NCI-H2196 (cell line): ENCODE measurements around the gene CHRNA7.

ENCODE experiments used
- DNase-seq: peaks from one replicate; lab custom pipeline; 2025; ENCODE audit not compliant: unreplicated experiment; lab: John Stamatoyannopoulos, UW

The CHRNA7 gene

DNA sequence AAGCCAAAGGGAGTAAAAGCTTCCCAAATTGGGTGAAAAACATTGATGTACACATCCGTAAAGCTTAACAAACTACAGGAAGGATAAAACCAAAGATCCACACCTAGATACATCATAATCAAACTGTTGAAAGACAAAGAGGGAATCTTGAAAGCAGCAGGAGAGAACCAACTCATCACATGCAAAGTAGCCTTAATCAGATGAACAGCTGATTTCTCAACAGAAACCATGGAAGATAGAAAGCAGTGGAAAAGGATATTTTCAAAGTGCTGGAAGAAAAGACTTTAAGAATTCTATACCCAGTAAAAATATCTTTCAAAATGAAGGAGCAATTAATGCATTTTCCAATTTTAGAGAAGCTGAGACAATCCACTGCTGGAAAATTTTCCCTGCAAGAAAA, 36.8 kb downstream of the CHRNA7 start:
- DNase-seq: no peak

GRCh38 chr15:32089851-32090359, 59.6 kb downstream of the CHRNA7 start:
- no peak for DNase-seq

GRCh38 chr15:32091505-32092380, 61.4 kb downstream of the CHRNA7 start:
- no peak for DNase-seq

DNA sequence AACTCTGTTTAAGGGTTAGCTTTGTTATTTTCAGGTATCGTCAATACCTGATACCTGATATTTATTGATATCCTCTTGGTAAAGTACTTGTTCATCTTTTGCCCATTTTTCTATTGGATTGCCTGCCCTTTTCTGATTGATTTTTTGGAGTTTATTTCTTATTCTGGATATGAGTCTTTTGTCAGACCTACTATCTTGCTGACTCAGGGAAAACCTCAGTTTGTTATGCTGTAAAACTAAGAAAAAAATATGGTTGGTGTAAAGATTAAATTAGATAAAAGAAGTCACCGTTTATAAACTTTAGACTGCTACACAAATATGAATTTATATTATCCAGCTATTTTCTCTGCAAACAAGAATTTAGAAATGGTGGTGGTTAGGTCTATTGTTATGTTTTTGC, 65.9 kb downstream of the CHRNA7 start:
- no peak for DNase-seq

DNA sequence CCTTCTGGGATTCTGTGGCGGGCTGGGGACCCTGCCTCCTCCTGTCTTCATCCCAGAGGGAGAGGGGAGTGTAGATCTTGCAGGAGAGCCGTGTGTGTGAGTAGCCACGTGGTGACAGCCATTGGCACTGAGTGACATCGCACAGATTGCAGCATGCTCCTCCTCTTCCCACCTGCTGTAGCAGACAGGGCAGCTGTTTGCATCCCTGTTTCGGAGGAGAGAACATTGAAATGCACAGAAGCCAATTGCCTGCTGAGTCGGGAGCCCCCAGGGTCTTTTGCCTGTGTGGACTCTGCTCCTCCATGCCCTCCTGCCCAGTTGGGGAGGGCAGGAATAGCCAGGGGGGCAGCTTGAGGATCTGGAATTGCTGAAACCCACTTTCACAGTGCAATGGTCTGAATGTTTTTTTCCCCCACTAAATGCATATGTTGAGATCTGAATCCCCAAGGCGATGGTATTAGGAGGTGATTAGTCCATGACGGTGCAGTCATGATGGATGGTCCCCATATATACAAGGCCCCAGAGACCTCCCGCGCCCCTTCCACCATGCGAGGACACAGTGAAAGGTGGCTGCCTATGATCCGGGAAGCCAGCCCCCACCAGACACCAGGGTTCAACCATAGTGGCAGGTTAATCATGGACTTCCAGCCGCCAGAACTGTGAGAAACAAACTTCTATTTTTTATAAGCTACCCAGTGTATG, 66.8 kb downstream of the CHRNA7 start:
- DNase-seq: no peak

DNA sequence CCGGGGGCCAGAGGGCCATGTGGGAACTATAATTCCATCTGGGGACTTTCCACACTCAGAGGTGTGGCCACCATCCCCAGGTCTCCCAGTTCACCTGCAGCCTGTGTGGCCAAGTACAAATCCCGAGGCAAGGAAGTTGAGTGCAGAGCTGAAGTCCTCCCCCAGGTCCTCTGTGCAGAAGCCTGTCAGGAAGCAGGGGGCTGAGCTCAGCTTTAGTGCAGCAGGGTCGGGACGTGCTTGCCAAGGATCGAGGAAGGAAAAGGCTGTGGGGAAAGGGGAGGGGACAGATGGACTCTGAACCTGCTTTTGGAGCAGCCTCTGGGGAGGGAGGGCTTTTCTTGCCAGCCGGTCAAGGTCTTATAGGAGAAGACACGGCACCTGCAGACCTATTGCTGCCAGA, 67.7 kb downstream of the CHRNA7 start:
- DNase-seq: no peak

GRCh38 chr15:32099097-32099785, 68.9 kb downstream of the CHRNA7 start:
- no peak for DNase-seq

- no peak for DNase-seq
These were observed 69.8 kb downstream of the CHRNA7 start for GRCh38 chr15:32099956-32100684.

DNA sequence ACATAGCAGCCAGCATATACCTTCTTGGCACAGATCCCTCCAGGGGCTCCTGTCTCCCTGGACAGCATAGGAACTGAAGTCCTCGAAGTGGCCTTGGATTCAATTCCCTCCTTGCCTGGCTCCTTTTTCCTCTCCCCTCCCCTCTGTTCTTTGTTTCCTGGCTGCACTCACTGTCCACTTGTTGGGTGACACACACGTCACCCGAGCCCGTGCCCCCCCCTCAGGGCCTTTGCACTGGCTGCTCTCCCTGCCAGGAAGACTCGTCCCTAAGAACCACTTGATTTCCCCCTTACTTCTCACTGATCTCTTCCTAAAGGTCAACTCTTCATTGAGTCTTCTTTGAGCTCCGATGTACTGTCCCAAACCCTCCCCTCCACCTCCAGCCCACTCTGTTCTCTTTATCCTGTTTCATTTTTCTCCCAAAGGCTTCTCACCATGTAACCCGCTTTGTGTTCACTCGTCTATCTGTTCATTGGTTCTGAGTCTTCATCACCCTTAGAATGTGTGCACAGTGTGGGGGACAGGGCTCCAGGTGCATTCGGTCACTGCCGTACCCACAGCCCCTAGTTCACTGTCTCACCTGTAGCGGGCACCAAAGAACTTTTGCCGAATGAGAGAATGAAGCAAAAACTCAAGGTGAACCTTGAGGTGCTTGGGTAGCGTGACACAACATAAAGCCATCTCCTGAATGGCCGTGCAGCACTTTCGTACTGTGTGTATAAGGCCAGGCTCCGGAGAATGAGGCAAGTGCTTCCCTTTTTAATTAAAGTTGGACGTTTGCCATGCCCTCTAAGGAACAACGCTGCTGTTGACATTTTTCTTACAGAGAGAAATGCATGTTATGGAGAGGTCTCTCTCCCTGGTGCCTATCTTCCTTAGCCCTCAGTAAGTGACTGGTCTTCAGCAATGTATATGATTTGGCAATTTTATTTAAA, 74.0 kb downstream of the CHRNA7 start:
- no peak for DNase-seq

GRCh38 chr15:32105258-32106241, 75.2 kb downstream of the CHRNA7 start:
- no peak for DNase-seq

DNA sequence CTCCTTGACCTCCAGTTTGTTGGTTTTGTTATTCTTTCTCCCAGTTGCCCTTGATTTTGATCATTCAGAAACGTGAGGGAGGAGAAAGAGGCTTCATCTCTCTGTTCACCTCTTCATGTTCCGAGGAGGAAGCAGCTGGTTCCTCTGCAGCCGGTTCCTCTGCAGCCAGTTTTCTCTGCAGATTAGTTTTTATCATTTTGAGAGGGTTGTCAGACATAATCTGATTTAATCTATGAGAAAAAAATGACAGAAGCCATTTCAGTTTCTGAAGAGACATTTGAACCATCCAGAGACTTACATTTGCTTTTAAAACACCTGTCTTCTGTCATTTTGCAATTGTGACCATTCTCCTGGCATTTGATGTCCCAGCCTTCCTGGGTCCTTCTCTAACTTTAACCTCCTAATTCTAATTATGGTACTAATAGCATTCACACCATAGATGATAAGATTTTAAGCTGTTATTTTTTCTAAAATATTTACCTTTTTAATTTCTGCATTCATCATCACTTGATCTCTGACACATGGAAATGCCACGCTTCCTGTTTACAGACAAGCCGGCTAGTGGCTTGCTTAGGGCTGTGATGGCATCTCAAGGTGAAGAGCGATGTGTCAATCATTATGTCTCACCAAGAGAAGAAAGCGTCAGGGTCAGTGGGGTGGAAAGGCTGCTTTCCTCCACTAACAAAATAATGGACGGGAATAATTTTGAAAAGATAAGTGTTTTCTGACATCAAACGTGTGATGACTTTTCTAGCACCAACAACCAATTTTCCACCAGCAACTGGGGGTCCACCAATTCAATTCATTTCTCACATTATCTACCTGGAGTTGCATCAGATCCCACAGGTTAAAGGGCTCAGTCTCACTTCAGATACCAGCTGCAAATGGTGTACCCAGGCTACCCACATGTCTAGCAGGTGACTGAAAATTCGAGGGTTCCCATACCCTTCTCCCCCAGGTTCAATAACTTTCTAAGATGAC, 76.4 kb downstream of the CHRNA7 start:
- DNase-seq: no peak

DNA sequence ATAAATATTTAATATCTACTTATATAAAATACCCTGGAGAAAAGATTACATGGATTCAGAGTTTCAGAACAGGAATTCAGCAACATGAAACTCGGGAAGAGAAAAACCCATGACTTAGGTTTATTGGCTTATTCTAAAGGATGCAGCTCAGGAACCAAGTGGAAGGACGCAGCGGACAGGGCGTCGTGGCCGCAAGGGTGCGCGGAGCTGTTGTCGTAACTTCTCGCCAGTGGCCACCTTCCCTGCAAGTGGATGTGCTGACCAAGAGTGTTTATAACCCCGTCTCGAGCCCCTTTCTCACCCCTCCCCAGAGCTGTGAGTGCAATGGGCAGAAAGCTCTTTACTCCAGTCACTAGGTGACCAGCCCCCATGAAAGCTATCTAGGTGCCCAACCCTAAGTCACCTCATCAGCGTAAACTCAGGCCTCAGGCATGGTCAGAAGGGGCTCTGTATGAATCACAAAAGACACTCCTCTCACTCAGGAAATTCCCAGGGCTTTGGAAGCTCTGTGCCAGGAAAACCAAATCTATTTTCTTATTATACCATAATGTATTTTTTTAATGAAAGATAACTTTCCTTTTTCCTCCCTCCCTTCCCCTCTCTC, 77.3 kb downstream of the CHRNA7 start:
- no peak for DNase-seq

GRCh38 chr15:32108661-32109060, 78.3 kb downstream of the CHRNA7 start:
- no peak for DNase-seq

GRCh38 chr15:32112101-32112500, 81.8 kb downstream of the CHRNA7 start:
- no peak for DNase-seq

DNA sequence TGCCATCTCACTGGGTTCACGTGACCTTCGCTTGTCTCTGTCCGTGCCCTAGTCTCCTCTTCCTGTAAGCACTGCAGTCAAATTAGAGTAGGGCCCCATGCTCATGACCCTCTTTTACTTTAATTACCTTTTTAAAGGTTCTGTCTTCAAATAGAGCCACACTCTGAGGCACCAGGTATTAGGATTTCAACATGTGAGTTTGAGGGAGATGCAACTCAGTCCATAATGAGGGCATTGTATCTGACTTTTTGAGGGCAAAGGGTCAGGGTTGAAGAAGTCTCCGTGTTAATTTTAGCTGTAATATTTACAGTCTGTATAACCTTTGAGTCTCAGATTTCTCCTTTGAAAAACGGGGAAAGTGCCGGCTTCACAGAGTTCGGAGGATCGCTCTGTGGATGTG, 82.9 kb downstream of the CHRNA7 start:
- no peak for DNase-seq

GRCh38 chr15:32117122-32117521, 86.8 kb downstream of the CHRNA7 start:
- DNase-seq: no peak

DNA sequence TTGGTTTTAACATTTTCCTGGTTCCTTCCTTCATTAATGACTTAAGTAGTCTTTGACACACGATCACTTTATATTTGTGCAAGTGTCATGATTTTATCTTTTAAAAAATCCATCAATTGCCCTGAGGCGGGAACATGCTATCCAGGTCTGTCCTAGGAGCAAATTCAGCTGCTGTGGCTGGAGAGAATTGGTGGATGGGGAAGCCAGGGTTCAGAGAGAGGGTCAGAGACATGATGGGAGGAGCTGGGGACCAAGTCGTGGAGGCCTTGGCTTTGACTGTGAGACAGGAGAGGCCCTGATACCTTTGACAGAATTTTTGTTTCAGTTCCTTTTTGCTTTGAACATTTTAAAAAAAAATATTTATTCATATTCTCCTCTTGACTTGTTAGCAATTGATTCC, 89.0 kb downstream of the CHRNA7 start:
- DNase-seq: no peak
